Parathyroid adenoma (tissue), 2 donors: ENCODE measurements around the gene GNAS.

Experiments
- H2AFZ ChIP-seq: fragments of 300-600 bp; sonication (generic); one replicate; pipeline ENCODE4 v1.7.0; 2017; ENCODE audit warnings: antibody characterized with exemption, mild to moderate bottlenecking
- H3K27ac ChIP-seq: fragments of 300-600 bp; sonication (generic); one replicate; pipeline ENCODE4 v1.7.0; 2017
- H3K27me3 ChIP-seq: fragments of 300-600 bp; sonication (generic); one replicate; pipeline ENCODE4 v1.7.0; 2017; ENCODE audit warnings: low read length; ENCODE audit not compliant: control insufficient read depth, insufficient read depth
- H3K36me3 ChIP-seq: fragments of 300-600 bp; sonication (generic); one replicate; pipeline ENCODE4 v1.7.0; 2017; ENCODE audit warnings: low read length; ENCODE audit not compliant: control insufficient read depth, insufficient read depth
- H3K4me1 ChIP-seq: fragments of 300-600 bp; sonication (generic); one replicate; pipeline ENCODE4 v1.7.0; 2017; ENCODE audit warnings: control low read depth
- H3K4me2 ChIP-seq: fragments of 300-600 bp; sonication (generic); one replicate; pipeline ENCODE4 v1.7.0; 2017; ENCODE audit warnings: low read length
- H3K4me3 ChIP-seq: fragments of 300-600 bp; sonication (generic); one replicate; pipeline ENCODE4 v1.7.0; 2017; ENCODE audit warnings: low read depth, low read length
- H3K79me2 ChIP-seq: fragments of 300-600 bp; sonication (generic); one replicate; pipeline ENCODE4 v1.7.0; 2017; ENCODE audit warnings: control low read depth
- H3K9ac ChIP-seq: fragments of 300-600 bp; sonication (generic); one replicate; pipeline ENCODE4 v1.7.0; 2017; ENCODE audit warnings: mild to moderate bottlenecking
- H3K9me3 ChIP-seq: fragments of 300-600 bp; sonication (generic); one replicate; pipeline ENCODE4 v1.7.0; 2017; ENCODE audit warnings: low read length; ENCODE audit not compliant: control insufficient read depth
- TF ChIP-seq, protein P1 (sequence below): fragments of 300-600 bp; sonication (generic); IDR thresholded peaks from one replicate; pipeline ENCODE4 v1.7.0; 2017; ENCODE audit warnings: antibody characterized with exemption, mild to moderate bottlenecking
- donor health status: primary hyperparathyroidism.

Gene GNAS

DNA sequence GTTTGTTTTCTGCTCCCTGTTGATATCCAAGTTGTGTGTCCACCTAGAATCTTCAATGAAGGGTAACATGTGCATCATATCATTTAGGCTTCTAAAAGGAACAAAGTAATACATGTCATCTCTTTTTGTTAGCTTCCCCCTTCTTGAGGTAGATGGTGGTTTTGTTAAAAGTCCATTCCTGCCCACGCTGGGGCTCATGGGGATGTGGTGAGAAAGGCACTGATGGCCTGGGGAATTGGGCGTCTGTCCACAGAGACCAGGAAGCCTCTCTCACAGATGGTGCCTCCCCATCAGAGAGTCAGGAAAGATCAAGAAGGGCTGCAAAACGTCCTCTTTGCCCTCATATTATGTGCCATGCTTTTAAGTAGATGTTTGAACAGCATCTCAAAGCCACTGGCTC lies 32.5 kb downstream of the GNAS start:
- TF ChIP-seq, protein P1, sequence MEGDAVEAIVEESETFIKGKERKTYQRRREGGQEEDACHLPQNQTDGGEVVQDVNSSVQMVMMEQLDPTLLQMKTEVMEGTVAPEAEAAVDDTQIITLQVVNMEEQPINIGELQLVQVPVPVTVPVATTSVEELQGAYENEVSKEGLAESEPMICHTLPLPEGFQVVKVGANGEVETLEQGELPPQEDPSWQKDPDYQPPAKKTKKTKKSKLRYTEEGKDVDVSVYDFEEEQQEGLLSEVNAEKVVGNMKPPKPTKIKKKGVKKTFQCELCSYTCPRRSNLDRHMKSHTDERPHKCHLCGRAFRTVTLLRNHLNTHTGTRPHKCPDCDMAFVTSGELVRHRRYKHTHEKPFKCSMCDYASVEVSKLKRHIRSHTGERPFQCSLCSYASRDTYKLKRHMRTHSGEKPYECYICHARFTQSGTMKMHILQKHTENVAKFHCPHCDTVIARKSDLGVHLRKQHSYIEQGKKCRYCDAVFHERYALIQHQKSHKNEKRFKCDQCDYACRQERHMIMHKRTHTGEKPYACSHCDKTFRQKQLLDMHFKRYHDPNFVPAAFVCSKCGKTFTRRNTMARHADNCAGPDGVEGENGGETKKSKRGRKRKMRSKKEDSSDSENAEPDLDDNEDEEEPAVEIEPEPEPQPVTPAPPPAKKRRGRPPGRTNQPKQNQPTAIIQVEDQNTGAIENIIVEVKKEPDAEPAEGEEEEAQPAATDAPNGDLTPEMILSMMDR = no peak
- no peaks in the 10 kb centered on the region for H3K9me3 ChIP-seq
- H3K79me2 ChIP-seq = no peaks in the 10 kb centered on the region
- no peaks in the 10 kb centered on the region for H3K27me3 ChIP-seq
- H3K4me2 ChIP-seq = no peak overlapping the region
- no peak overlapping the region for H2AFZ ChIP-seq
- H3K36me3 ChIP-seq = no peaks in the 10 kb centered on the region
- H3K4me3 ChIP-seq = no peak overlapping the region
- H3K27ac ChIP-seq = no peak overlapping the region
- no peaks in the 10 kb centered on the region for H3K4me1 ChIP-seq
- no peak overlapping the region for H3K9ac ChIP-seq

DNA sequence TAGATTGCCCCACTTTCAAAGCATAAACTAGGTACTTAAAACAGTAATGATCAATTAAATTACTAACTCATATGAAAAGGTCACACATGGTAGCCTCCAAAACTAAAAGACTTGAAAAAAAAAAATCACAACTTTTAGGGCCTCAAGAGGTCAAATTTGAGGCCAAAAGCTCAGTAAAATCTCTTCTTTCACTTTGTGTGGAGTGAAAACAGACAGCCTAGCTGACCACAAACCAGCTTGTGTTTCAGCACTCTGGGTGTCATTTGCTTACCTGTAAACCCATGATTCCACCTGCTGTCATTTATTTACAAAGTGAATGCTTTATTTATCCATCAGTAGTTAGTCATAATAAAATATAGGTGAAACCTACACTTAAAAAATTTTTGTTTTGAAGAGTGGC lies 34.0 kb downstream of the GNAS start:
- TF ChIP-seq, protein P1 = no peak
- no peak overlapping the region for H2AFZ ChIP-seq
- no peaks in the 10 kb centered on the region for H3K36me3 ChIP-seq
- H3K79me2 ChIP-seq = no peaks in the 10 kb centered on the region
- H3K9ac ChIP-seq = no peak overlapping the region
- no peak overlapping the region for H3K27ac ChIP-seq
- no peak overlapping the region for H3K4me2 ChIP-seq
- H3K9me3 ChIP-seq = no peaks in the 10 kb centered on the region
- no peak overlapping the region for H3K4me3 ChIP-seq
- no peaks in the 10 kb centered on the region for H3K4me1 ChIP-seq
- no peaks in the 10 kb centered on the region for H3K27me3 ChIP-seq

DNA sequence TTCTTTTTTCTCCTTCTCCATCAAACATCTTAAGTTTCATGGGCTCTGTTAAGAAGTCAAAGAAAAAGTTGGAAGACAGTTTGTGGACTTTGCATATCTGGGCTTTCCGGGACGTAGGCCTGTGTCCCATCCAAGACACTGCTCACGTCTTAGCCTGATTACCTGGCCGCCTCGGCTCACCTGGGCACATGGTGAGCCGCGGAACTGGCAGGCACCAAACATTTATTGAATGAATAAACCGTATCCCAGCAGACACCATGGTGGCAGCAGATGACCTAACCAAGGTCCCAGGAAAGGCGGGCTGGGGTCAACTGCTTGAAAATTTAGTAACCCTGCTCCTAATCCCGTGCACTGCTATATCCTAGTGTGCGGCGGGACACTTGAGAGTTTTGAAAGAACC lies 35.6 kb downstream of the GNAS start:
- Histone ChIP-seq H3K9me3 (no peaks in the 10 kb centered on the region), H3K27me3 (no peaks in the 10 kb centered on the region), H3K9ac (peak overlapping the region; percentile 42), H3K36me3 (no peaks in the 10 kb centered on the region), H2AFZ (peak overlapping the region; percentile 95), H3K4me3 (peak overlapping the region; percentile 64), H3K27ac (peak overlapping the region; percentile 77), H3K79me2 (peaks cover 7% of the 10 kb centered on the region), H3K4me2 (peak overlapping the region; percentile 67), H3K4me1 (no peaks in the 10 kb centered on the region)
- TF ChIP-seq, protein P1 = no peak

DNA sequence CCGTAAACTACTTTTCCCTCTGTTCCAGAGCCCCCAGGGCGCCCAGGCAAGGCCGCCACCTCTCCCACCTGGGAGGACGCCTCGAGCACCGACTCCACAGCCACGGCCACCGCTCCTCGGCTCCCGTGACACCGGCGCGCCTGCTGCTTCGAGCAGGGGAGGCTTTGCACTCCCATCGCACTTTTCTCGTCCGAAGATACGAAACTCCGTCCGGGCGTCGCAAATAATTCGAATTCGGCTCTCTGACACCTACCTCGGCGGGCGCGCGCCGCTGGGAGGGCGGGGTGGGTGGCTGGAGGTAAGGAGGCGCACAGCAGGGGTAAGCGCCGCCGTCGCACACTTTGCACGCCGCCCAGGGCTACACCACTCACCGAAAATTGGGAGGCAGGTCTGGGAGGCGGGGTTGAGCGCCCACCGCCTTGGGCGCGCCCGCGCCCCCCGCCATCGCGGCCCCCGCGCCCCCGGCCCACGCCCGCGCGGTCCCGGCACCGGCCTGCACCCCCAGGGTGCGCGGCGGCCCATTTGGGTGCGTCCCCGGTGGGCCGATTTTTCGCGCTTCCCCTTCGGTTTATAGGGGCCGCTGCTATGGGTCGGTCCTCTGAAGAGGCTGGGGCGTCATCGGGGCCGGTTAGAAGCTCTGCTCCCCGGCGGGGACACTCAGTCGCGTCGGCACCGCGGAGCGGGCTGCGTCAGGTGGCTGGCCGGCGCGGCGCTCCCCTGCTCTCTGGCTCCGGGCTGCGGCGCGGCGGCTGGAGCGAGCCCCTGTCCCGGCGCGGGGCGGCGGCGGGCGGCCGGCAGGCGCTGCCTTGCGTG lies 36.2 kb downstream of the GNAS start:
- Histone ChIP-seq H3K36me3 (no peaks in the 10 kb centered on the region), H3K4me3 (peak overlapping the region; percentile 64), H3K27me3 (no peaks in the 10 kb centered on the region), H3K9me3 (no peaks in the 10 kb centered on the region), H3K4me1 (peaks cover 6% of the 10 kb centered on the region), H3K9ac (peak overlapping the region; percentile 42), H3K79me2 (peaks cover 13% of the 10 kb centered on the region), H3K4me2 (peak overlapping the region; percentile 67), H3K27ac (peak overlapping the region; percentile 89), H2AFZ (peak overlapping the region; percentile 95)
- TF ChIP-seq, protein P1 = no peak

DNA sequence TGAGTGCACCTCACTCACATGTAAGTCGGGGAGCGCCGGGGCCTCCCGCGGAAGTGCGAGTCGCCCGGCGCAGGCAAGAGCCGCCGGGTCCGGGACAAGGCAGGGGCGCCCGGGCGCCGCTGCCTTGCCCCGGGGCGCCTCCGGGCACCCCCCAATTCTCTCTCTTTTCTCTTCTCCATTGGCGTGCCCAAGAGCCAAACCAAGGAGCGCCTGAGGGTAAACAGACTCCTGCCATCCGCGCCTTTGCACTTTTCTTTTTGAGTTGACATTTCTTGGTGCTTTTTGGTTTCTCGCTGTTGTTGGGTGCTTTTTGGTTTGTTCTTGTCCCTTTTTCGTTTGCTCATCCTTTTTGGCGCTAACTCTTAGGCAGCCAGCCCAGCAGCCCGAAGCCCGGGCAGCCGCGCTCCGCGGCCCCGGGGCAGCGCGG lies 36.8 kb downstream of the GNAS start:
- peak overlapping the region; percentile 68 for H2AFZ ChIP-seq
- H3K4me1 ChIP-seq = peaks cover 12% of the 10 kb centered on the region
- peak overlapping the region; percentile 73 for H3K4me2 ChIP-seq
- H3K79me2 ChIP-seq = peaks cover 19% of the 10 kb centered on the region
- H3K9me3 ChIP-seq = no peaks in the 10 kb centered on the region
- TF ChIP-seq, protein P1 = no peak
- peak overlapping the region; percentile 28 for H3K9ac ChIP-seq
- H3K4me3 ChIP-seq = peak overlapping the region; percentile 52
- H3K27me3 ChIP-seq = no peaks in the 10 kb centered on the region
- H3K36me3 ChIP-seq = no peaks in the 10 kb centered on the region
- H3K27ac ChIP-seq = peak overlapping the region; percentile 89
